Sciatic nerve (tissue), 2 donors: ENCODE results near the gene HNRNPCL1. TPM values are rescaled to one million over a fixed set of nuclear protein-coding genes. Genes with fewer than 3 reads are reported as not detected.
"Not testable (repeated sequence)": the region's sequence is repeated elsewhere in the genome, so short reads cannot be mapped to it uniquely, and the experiment has no call there.

ENCODE experiments used
- ATAC-seq: fragments of 200-7000 bp; cut with Tn5 transposase; one replicate; pipeline ENCODE4 v1.9.1; 2020; ENCODE audit warnings: mild to moderate bottlenecking, moderate library complexity
- DNase-seq: peaks from one replicate; pipeline ENCODE4 v3.0.0-alpha.2; 2020; ENCODE audit warnings: low spot score
- intact Hi-C: fragments of 100-400 bp; cut with DNase I; formaldehyde crosslinking; loops from one replicate; pipeline ENCODE4 v1.14.2; 2022
- total RNA-seq: library from RNA; stranded (reverse); fragmentation: NEBNext Ultra II Directional; extraction: Animal tissue kit (Norgen Biotek cat#: 25700); gene quantifications from one replicate; pipeline ENCODE4 v1.2.1, GENCODE V29; 2021
- donor health status: DM: no; HTN: no; CAD: no.
- donor health status: DM: no; HTN: no; CAD: no.

Gene HNRNPCL1
- not detected for total RNA-seq

DNA sequence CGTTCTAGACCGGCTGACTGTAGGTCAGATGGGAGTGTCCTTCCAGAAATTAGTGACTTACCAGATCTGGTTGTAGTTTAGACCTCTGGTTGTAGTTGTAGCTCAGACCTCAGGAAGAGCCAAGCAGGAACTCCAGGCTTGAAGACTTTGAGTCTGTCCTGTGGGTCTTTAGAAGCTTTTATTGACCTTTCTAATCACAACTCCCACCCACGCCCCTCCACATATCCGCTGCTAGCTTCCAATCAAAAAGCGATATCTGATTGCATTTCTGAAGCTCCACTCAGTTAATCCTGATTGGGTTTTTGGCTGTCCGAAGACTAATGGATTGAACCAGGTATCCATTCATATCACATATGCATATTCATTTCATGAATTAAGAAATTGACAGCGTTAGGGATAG is at the start of gene HNRNPCL1:
HNRNPCL1 (minus strand) TSS at position 101 of the 400 bp plus-strand sequence. CDS start 431 bp downstream, outside the sequence.
- intact Hi-C loops, DNase-seq, ATAC-seq: not testable (repeated sequence)

DNA sequence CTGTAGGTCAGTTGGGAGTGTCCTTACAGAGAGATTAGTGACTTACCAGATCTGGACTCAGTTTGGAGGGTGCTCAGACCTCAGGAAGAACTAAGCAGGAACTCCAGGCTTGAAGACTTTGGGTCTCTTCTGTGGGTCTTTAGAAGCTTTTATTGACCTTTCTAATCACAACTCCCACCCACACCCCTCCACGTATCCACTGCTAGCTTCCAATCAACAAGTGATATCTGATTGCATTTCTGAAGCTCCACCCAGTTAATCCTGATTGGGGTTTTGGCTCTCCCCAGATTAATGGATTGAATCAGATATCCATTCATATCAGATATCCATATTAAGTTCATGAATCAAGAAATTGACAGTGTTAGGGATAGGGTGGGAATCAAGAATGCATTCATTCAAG is 49.6 kb upstream of the HNRNPCL1 start, which contains the start of gene PRAMEF10:
PRAMEF10 (minus strand) TSS at position 101 of the 400 bp plus-strand sequence. CDS start 2,423 bp downstream, outside the sequence.
- DNase-seq, intact Hi-C loops, ATAC-seq: not testable (repeated sequence)

DNA sequence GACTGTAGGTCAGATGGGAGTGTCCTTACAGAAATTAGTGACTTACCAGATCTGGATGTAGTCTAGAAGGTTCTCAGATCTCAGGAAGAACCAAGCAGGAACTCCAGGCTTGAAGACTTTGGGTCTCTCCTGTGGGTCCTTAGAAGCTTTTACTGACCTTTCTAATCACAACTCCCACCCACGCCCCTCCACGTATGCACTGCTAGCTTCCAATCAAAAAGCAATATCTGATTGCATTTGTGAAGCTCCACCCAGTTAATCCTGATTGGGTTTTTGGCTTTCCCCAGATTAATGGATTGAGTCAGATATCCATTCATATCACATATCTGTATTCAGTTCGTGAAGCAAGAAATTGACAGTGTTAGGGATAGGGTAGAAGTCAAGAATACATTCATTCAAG is 37.6 kb upstream of the HNRNPCL1 start, which contains the start of gene PRAMEF4:
PRAMEF4 (minus strand) TSS at position 101 of the 400 bp plus-strand sequence. CDS start 2,807 bp downstream, outside the sequence.
- ATAC-seq, intact Hi-C loops, DNase-seq: not testable (repeated sequence)

DNA sequence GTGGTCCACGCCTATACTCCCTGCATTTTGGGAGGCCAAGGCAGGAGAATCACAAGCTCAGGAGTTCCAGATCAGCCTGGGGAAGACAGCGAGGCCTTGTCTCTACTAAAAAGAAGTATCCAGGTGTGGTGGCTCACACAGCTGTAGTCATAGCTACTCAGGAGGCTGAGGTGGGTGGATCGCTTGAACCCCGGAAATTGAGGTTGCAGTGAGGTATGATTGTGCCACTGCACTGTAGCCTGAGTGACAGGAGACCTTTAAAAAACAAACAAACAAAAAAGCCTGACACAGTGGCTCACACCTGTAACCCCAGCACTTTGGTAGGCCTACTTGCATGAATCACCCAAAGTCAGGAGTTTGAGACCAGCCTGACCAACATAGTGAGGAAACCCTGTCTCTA is 29.9 kb upstream of the HNRNPCL1 start:
- ATAC-seq, DNase-seq: not testable (repeated sequence)

DNA sequence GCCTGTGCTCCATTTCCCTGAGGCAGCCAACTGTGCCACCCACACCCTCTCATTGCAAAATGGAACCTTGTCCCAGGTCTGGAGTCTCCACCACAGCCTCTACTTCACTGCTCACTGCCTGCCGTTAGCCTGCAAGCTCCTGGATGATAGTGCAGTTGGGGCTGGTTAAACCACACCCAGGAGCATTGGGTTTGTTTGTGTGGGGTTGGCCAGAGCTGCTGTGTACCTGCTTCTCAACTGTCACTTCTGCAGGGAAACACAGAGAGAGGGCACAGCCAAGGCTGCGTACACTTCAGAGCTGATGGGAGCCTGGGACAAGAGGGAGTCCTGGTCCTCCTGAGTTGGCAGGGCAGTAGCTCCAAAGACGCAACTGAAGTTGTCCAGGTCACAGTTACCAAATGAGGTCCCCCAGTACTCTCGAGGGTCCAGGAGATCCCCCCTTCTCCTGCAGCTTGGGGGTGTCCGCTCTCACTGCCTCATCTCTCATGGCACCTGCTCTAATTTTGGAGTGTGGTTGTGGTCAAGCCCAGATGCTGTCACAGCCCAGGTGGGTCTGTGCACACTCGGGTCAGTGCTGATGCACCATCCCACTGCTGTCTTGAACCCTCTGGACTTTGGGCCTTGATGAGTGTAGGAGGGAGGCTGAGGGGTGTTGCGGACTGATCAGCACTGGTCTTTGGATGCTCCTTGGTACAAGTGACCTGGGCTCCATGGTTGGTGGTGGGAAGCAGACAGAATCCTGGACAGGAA is 14.8 kb upstream of the HNRNPCL1 start:
- intact Hi-C loops, DNase-seq, ATAC-seq: not testable (repeated sequence)

More for the DNA sequence above, 29.9 kb upstream of the HNRNPCL1 start:
- intact Hi-C loops: not testable (repeated sequence)

DNA sequence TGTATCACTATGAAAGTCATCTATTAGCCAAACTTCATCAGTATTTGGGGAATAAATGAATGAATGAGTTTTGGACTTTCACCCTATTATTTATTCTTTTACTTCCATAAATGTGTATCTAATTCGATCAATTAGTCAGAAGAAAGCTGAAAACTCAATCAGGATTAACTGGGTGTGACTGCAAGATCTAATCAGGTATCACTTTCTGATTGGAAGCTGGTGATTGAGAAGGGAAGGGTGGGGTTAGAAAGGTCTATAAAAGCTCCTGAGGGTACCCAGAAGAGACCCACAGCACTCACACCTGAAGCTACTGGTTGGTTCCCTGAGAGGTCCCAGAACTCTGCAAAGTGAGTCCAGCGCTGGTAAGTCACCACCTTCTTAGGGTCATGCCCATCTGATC is 8.3 kb upstream of the HNRNPCL1 start, which contains the start of gene PRAMEF2:
PRAMEF2 (plus strand) TSS at position 301 of the 400 bp plus-strand sequence. CDS start 1,924 bp downstream, outside the sequence.
- DNase-seq, intact Hi-C loops, ATAC-seq: not testable (repeated sequence)

DNA sequence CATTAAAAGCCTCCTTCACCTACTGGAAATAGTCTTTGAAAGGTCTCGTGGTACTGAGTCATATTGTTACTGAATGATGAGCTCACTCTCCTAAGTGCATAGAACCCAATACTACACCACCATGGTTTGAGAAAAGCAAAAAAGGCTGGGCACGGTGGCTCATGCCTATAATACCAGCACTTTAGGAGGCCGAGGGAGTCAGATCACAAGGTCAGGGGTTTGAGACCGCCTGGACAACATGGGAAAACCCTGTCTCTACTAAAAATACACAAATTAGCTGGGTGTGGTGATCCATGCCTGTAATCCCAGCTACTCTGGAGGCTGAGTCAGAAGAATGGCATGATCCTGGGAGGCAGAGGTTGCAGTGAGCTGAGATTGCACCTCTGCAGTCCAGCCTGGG is 3.3 kb upstream of the HNRNPCL1 start:
- ATAC-seq: no peak
- DNase-seq: no peak
- intact Hi-C loops: no loop called here

DNA sequence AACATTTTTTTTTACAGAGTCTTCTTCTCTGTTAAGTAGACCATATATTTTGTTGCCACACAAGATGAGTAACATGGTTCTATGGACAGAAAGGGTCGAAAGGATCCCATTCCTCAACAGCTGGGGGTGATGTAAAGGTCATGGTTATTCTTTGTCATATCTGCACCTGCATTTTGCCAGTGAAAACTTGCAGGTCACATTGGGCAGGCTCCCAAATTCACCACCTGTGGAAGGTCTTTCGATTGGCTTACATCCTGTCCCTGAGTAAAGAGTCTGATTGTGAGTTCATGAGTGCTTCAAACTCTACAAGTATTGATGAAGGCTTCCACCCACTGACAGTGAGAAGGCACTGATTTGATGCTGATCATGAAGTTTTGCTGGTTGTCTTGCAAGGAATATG is 15.3 kb downstream of the HNRNPCL1 start:
- ATAC-seq, DNase-seq, intact Hi-C loops: not testable (repeated sequence)

DNA sequence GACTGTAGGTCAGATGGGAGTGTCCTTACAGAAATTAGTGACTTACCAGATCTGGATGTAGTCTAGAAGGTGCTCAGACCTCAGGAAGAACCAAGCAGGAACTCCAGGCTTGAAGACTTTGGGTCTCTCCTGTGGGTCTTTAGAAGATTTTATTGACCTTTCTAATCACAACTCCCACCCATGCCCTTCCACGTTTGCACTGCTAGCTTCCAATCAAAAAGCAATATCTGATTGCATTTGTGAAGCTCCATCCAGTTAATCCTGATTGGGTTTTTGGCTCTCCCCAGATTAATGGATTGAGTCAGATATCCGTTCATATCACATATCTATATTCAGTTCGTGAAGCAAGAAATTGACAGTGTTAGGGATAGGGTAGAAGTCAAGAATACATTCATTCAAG is 17.2 kb downstream of the HNRNPCL1 start, which contains the start of gene PRAMEF11:
PRAMEF11 (minus strand) TSS at position 101 of the 400 bp plus-strand sequence. CDS start 2,621 bp downstream, outside the sequence.
- DNase-seq, ATAC-seq, intact Hi-C loops: not testable (repeated sequence)

DNA sequence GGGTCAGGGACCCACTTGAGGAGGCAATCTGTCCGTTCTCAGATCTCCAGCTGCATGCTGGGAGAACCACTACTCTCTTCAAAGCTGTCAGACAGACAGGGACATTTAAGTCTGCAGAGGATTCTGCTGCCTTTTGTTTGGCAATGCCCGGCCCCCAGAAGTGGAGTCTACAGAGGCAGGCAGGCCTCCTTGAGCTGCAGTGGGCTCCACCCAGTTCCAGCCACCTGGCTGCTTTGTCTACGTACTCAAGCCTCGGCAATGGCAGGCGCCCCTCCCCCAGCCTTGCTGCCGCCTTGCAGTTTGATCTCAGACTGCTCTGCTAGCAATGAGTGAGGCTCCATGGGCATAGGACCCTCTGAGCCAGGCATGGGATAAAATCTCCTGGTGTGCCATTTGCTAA is 29.5 kb downstream of the HNRNPCL1 start:
- DNase-seq, intact Hi-C loops, ATAC-seq: not testable (repeated sequence)

DNA sequence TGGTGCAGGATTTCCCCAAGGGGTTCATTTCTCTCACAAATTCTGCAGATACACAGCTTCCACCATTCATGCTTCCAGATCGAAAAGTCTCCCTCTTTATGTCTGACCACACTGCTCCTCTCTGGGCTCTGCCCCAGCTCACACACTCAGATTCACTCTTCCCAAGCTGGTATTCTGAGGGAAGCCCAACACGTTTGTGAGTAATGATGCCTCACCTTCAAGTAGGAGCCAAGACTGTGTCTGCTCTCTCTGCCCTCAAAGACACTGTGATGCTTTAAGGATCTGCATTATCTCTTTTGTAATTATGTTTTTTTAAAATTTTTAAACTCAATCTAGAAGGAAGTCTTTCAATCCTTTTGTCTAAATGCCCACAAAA is 37.1 kb downstream of the HNRNPCL1 start:
- intact Hi-C loops: no loop called here
- ATAC-seq: no peak

DNA sequence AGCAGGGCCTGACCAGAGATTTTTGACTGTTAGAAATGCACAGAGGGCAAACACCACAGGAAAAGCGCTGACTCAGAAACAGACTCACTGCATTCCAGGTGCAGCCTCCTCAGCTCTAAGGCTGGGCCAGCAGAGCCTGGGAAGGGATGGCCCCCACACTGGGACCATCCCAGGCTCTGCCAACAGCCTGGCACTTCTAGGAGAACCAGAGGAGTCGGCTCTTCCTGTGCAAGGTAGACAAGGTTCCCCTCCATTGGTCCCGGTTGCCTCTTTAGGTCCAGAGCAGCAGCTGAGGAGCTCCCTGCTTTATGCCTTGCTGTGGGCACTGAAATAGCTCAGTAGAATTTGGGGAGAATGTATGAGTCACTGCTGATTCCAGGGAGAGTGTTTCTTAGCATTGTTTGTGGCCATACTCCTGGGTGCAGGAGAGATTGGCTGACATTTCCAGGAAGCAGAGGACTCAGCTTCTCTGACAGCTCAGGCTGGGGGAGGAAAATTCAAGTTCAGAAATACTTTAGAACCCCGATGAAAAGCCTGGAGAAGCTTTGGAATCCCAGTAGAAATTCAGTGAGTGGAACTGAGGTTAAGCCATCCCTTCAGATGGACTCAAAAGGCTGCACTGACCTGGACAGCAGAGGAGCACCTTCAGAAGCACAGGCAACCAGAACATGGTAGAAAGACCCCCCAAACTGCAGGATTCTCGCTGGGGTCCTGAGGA is 37.7 kb downstream of the HNRNPCL1 start:
- no peak for DNase-seq

More for the DNA sequence above, 37.1 kb downstream of the HNRNPCL1 start:
- DNase-seq: no peak

DNA sequence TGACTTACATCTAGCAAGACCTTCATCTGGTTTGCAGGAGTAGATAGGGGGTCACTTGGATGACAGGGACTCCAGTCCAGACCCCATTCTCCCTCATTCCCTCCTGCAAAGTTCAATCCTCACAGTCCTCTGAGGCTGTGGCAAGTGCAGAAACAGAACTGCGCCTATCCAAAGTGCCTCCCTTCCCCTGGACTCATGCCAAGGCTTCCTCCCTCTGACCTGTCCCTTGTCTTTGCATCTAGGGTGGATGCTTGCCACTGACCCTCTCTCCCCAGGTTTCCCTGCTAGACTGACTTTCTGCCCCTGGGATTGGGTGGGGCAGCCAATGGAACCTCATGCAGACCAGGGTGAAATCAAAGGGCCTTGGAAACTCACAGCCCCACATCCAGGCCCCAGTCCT is 38.6 kb downstream of the HNRNPCL1 start:
- no peak for ATAC-seq
- no peak for DNase-seq
- intact Hi-C loops: no loop called here

More for the DNA sequence above, 37.7 kb downstream of the HNRNPCL1 start:
- ATAC-seq: no peak
- intact Hi-C loops: no loop called here

DNA sequence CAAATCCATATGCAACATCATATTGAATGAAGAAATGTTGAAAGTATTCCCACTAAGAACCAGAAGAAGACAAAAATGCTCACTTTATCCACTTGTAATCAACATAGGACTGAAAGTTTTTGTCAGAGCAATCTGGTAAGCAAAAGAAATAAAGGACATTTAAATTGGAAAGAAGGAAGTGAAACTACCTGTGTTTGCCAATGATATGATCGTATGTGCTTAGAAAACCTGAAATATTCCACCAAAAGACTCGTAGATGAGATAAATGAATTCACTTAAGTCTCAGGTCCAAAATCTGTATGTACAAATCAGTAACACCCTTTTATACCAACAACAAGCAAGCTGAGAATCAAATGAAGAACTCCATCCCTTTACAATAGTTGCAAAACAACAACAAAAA is 48.8 kb downstream of the HNRNPCL1 start:
- no peak for DNase-seq
- ATAC-seq: no peak
- intact Hi-C loops: no loop called here

DNA sequence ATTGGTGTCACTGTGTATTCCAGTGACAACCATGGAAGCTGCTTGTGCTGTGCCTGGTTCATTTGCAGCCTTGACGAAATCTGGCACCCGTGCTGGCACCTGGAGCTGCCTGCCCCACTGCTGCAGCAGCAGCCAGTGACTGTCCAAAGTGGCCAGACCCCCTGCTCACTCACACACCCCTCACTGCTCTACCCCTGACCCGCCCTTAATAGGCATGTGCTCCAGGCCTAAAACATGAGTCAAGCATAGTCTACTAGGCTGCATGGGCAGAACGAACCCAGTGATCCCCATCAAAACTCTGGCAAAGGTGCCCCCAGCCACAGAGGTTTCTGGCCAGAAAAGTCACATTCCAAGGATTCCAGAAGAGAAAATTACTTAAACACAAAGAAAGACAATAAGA is 49.6 kb downstream of the HNRNPCL1 start:
- DNase-seq (no peak), ATAC-seq (no peak)
- intact Hi-C loops: no loop called here

Other genes starting within 250 kb of the HNRNPCL1 start
- 271 TPM for gene DHRS3, start 230.5 kb downstream of the HNRNPCL1 start, total RNA-seq
- not detected for gene AADACL4, start 204.6 kb downstream of the HNRNPCL1 start, total RNA-seq
- not detected for gene AADACL3, start 132.6 kb downstream of the HNRNPCL1 start, total RNA-seq
- gene CFAP107, start 102.5 kb downstream of the HNRNPCL1 start, total RNA-seq: not detected
- not detected for gene PRAMEF12, start 75.0 kb downstream of the HNRNPCL1 start, total RNA-seq
- gene PRAMEF1, start 57.3 kb downstream of the HNRNPCL1 start, total RNA-seq: not detected
- not detected for gene PRAMEF11, start 17.3 kb downstream of the HNRNPCL1 start, total RNA-seq
- not detected for gene PRAMEF2, start 8.4 kb upstream of the HNRNPCL1 start, total RNA-seq
- gene PRAMEF4, start 37.5 kb upstream of the HNRNPCL1 start, total RNA-seq: not detected
- not detected for gene PRAMEF10, start 49.5 kb upstream of the HNRNPCL1 start, total RNA-seq
- gene PRAMEF7, start 67.9 kb upstream of the HNRNPCL1 start, total RNA-seq: not detected
- gene PRAMEF6, start 98.9 kb upstream of the HNRNPCL1 start, total RNA-seq: not detected
- not detected for gene PRAMEF27, start 207.9 kb upstream of the HNRNPCL1 start, total RNA-seq
- not detected for gene HNRNPCL3, start 212.0 kb upstream of the HNRNPCL1 start, total RNA-seq
- not detected for gene PRAMEF25, start 222.1 kb upstream of the HNRNPCL1 start, total RNA-seq